Measurements from ENCODE around the gene MTO1. TPM values are rescaled to one million over a fixed set of nuclear protein-coding genes. Genes with fewer than 3 reads are reported as not detected.
"Not testable (repeated sequence)": the region's sequence is repeated elsewhere in the genome, so short reads cannot be mapped to it uniquely, and the experiment has no call there.

Gene MTO1
- total and polyA plus RNA-seq, 2 experiments from 2014 or later: 21.8 to 28.9 TPM

- H3K27me3 ChIP-seq (replicated peaks; ENCODE audit: insufficient read depth): no peaks in the 10 kb centered on the region
- no peak overlapping the region for H2AFZ ChIP-seq
- no peaks in the 10 kb centered on the region for H3K4me1 ChIP-seq (ENCODE audit: insufficient read depth)
- no peak for DNase-seq
- H3K9ac ChIP-seq: no peak overlapping the region
- H4K20me1 ChIP-seq (ENCODE audit: insufficient read depth): no peaks in the 10 kb centered on the region
- no peak overlapping the region for H3K4me2 ChIP-seq (ENCODE audit: unreplicated experiment)
- 58 to 59% methylated on average over 3 of the region's 3 CpGs for WGBS, 2 experiments (ENCODE audit: low coverage in 1 of 2, low lambda C conversion rate in 2 of 2, missing lambda C conversion rate in 2 of 2)
- H3K9me3 ChIP-seq (ENCODE audit: low read depth): no peaks in the 10 kb centered on the region
- no peaks in the 10 kb centered on the region for H3F3A ChIP-seq (ENCODE audit: insufficient read depth)
- TF ChIP-seq EZH2 (IDR thresholded peaks at IDR 0.05; ENCODE audit: insufficient read depth, poor library complexity, severe bottlenecking): no peak
- no peak for TF ChIP-seq EZH2phosphoT487 (IDR thresholded peaks at IDR 0.05; ENCODE audit: insufficient read depth, low read depth)
- in situ Hi-C loops (cut with MboI): no loop called here
- H3K27ac ChIP-seq: no peak overlapping the region
- no peak overlapping the region for H3K4me3 ChIP-seq
- H3K79me2 ChIP-seq (ENCODE audit: insufficient read depth): no peaks in the 10 kb centered on the region
- H3K36me3 ChIP-seq (ENCODE audit: low read depth): no peaks in the 10 kb centered on the region
- no peaks in the 10 kb centered on the region for H3K9me2 ChIP-seq (ENCODE audit: insufficient read depth)
These were observed 70.8 kb downstream of the MTO1 start for GRCh38 chr6:73532293-73532692.

- Histone ChIP-seq H4K20me1 (ENCODE audit: insufficient read depth) (no peaks in the 10 kb centered on the region), H3K27me3 (replicated peaks; ENCODE audit: insufficient read depth) (no peaks in the 10 kb centered on the region), H3F3A (ENCODE audit: insufficient read depth) (no peaks in the 10 kb centered on the region), H3K36me3 (ENCODE audit: low read depth) (no peaks in the 10 kb centered on the region), H3K9me2 (ENCODE audit: insufficient read depth) (no peaks in the 10 kb centered on the region), H3K9ac (no peak overlapping the region), H3K4me1 (ENCODE audit: insufficient read depth) (no peaks in the 10 kb centered on the region), H2AFZ (no peak overlapping the region), H3K79me2 (ENCODE audit: insufficient read depth) (no peaks in the 10 kb centered on the region), H3K27ac (no peak overlapping the region), H3K4me2 (ENCODE audit: unreplicated experiment) (no peak overlapping the region), H3K9me3 (ENCODE audit: low read depth) (no peaks in the 10 kb centered on the region), H3K4me3 (no peak overlapping the region)
- no peak for DNase-seq
- WGBS, 2 experiments (ENCODE audit: low coverage in 1 of 2, low lambda C conversion rate in 2 of 2, missing lambda C conversion rate in 2 of 2): 54 to 56% methylated on average over 2 of the region's 2 CpGs
- in situ Hi-C loops (cut with MboI): no loop called here
- TF ChIP-seq EZH2phosphoT487 (IDR thresholded peaks at IDR 0.05; ENCODE audit: insufficient read depth, low read depth) (no peak), EZH2 (IDR thresholded peaks at IDR 0.05; ENCODE audit: insufficient read depth, poor library complexity, severe bottlenecking) (no peak)
These were observed 73.1 kb downstream of the MTO1 start for GRCh38 chr6:73534628-73535027.

- no peak for DNase-seq
- H3K27me3 ChIP-seq (replicated peaks; ENCODE audit: insufficient read depth): no peaks in the 10 kb centered on the region
- H2AFZ ChIP-seq: no peak overlapping the region
- H3K79me2 ChIP-seq (ENCODE audit: insufficient read depth): no peaks in the 10 kb centered on the region
- no peak overlapping the region for H3K9ac ChIP-seq
- TF ChIP-seq EZH2phosphoT487 (IDR thresholded peaks at IDR 0.05; ENCODE audit: insufficient read depth, low read depth) (no peak), EZH2 (IDR thresholded peaks at IDR 0.05; ENCODE audit: insufficient read depth, poor library complexity, severe bottlenecking) (no peak)
- H3F3A ChIP-seq (ENCODE audit: insufficient read depth): no peaks in the 10 kb centered on the region
- in situ Hi-C loops (cut with MboI): no loop called here
- H3K4me1 ChIP-seq (ENCODE audit: insufficient read depth): no peaks in the 10 kb centered on the region
- H3K4me2 ChIP-seq (ENCODE audit: unreplicated experiment): no peak overlapping the region
- H4K20me1 ChIP-seq (ENCODE audit: insufficient read depth): no peaks in the 10 kb centered on the region
- 72 to 92% methylated on average over 3 of the region's 3 CpGs for WGBS, 2 experiments (ENCODE audit: low coverage in 1 of 2, low lambda C conversion rate in 2 of 2, missing lambda C conversion rate in 2 of 2)
- no peaks in the 10 kb centered on the region for H3K9me2 ChIP-seq (ENCODE audit: insufficient read depth)
- no peak overlapping the region for H3K4me3 ChIP-seq
- no peaks in the 10 kb centered on the region for H3K36me3 ChIP-seq (ENCODE audit: low read depth)
- no peak overlapping the region for H3K27ac ChIP-seq
- H3K9me3 ChIP-seq (ENCODE audit: low read depth): no peaks in the 10 kb centered on the region
These were observed 76.1 kb downstream of the MTO1 start for GRCh38 chr6:73537677-73538076.

GRCh38 chr6:73538116-73538779 is 76.7 kb downstream of the MTO1 start:
- WGBS, 2 experiments (ENCODE audit: low coverage in 1 of 2, low lambda C conversion rate in 2 of 2, missing lambda C conversion rate in 2 of 2): 86 to 93% methylated on average over 10 of the region's 10 CpGs
- H3K4me1 ChIP-seq (ENCODE audit: insufficient read depth): no peaks in the 10 kb centered on the region

GRCh38 chr6:73542481-73542880 is 80.9 kb downstream of the MTO1 start:
- H3K4me1 ChIP-seq (ENCODE audit: insufficient read depth); H3K79me2 ChIP-seq (ENCODE audit: insufficient read depth); H3K27ac ChIP-seq; H3K4me2 ChIP-seq (ENCODE audit: unreplicated experiment); H3K27me3 ChIP-seq (replicated peaks; ENCODE audit: insufficient read depth); H3K9me3 ChIP-seq (ENCODE audit: low read depth); H3F3A ChIP-seq (ENCODE audit: insufficient read depth); DNase-seq; H3K9ac ChIP-seq; H2AFZ ChIP-seq; H4K20me1 ChIP-seq (ENCODE audit: insufficient read depth); H3K9me2 ChIP-seq (ENCODE audit: insufficient read depth); in situ Hi-C loops (cut with MboI); H3K4me3 ChIP-seq; H3K36me3 ChIP-seq (ENCODE audit: low read depth): not testable (repeated sequence)
- WGBS, 2 experiments (ENCODE audit: low coverage in 1 of 2, low lambda C conversion rate in 2 of 2, missing lambda C conversion rate in 2 of 2): 79 to 83% methylated on average over 3 of the region's 3 CpGs

More at GRCh38 chr6:73538116-73538779, 76.7 kb downstream of the MTO1 start:
- Histone ChIP-seq H3K9ac (no peak overlapping the region), H3K9me2 (ENCODE audit: insufficient read depth) (no peaks in the 10 kb centered on the region), H3K4me2 (ENCODE audit: unreplicated experiment) (no peak overlapping the region), H3K9me3 (ENCODE audit: low read depth) (no peaks in the 10 kb centered on the region), H3K36me3 (ENCODE audit: low read depth) (no peaks in the 10 kb centered on the region), H3K27ac (no peak overlapping the region), H3K27me3 (replicated peaks; ENCODE audit: insufficient read depth) (no peaks in the 10 kb centered on the region), H4K20me1 (ENCODE audit: insufficient read depth) (no peaks in the 10 kb centered on the region), H3K4me3 (no peak overlapping the region), H3K79me2 (ENCODE audit: insufficient read depth) (no peaks in the 10 kb centered on the region), H2AFZ (no peak overlapping the region), H3F3A (ENCODE audit: insufficient read depth) (no peaks in the 10 kb centered on the region)
- TF ChIP-seq EZH2phosphoT487 (IDR thresholded peaks at IDR 0.05; ENCODE audit: insufficient read depth, low read depth) (no peak), EZH2 (IDR thresholded peaks at IDR 0.05; ENCODE audit: insufficient read depth, poor library complexity, severe bottlenecking) (no peak)
- DNase-seq: no peak
- in situ Hi-C loops (cut with MboI): no loop called here

All from GM23248 (cell line).